ENCODE measurements around the gene AKR1D1. TPM values are rescaled to one million over a fixed set of nuclear protein-coding genes. Genes with fewer than 3 reads are reported as not detected.
A peak's percentile ranks its signal among the peaks of the same experiment; 100 is the strongest.
"Not testable (repeated sequence)": the region's sequence is repeated elsewhere in the genome, so short reads cannot be mapped to it uniquely, and the experiment has no call there.

The AKR1D1 gene
- total and polyA plus RNA-seq, 5 experiments from 2014 or later = not detected

GRCh38 chr7:138075786-138076185 is 473 bp upstream of the AKR1D1 start:
- H3K27me3 Mint-ChIP-seq, POLR2A ChIA-PET, H3K27ac Mint-ChIP-seq, DNase-seq, H3K4me3 Mint-ChIP-seq, ATAC-seq: not testable (repeated sequence)
- peaks cover 0 to 16% (median 0%) of the 10 kb centered on the region in 4 donors for H3K4me1 Mint-ChIP-seq
- peaks cover 0 to 29% (median 14%) of the 10 kb centered on the region in 9 donors for H3K9me3 Mint-ChIP-seq
- H3K36me3 Mint-ChIP-seq = peaks cover 0 to 24% (median 2%) of the 10 kb centered on the region in 3 donors

- Mint-ChIP-seq H3K27me3 (peaks cover 0 to 9% (median 3%) of the 10 kb centered on the region in 5 donors), H3K36me3 (peaks cover 0 to 24% (median 2%) of the 10 kb centered on the region in 3 donors), H3K9me3 (peaks cover 0 to 29% (median 14%) of the 10 kb centered on the region in 9 donors), H3K4me1 (peaks cover 0 to 14% (median 0%) of the 10 kb centered on the region in 4 donors), H3K4me3 (no peak overlapping the region), H3K27ac (no peak overlapping the region)
- POLR2A ChIA-PET = no interaction called here
- DNase-seq (no peak), ATAC-seq (no peak)
Observed at GRCh38 chr7:138077809-138078208, 1.6 kb downstream of the AKR1D1 start.

- Mint-ChIP-seq H3K36me3 (peaks cover 0 to 21% (median under 1%) of the 10 kb centered on the region in 3 donors), H3K4me3 (no peak overlapping the region), H3K27me3 (peaks cover 0 to 9% (median 6%) of the 10 kb centered on the region in 5 donors), H3K9me3 (peaks cover 0 to 26% (median 11%) of the 10 kb centered on the region in 9 donors), H3K4me1 (peaks cover 0 to 14% (median 0%) of the 10 kb centered on the region in 4 donors), H3K27ac (no peak overlapping the region)
- ATAC-seq (no peak), DNase-seq (no peak)
- POLR2A ChIA-PET = no interaction called here
Observed at GRCh38 chr7:138079137-138079536, 2.9 kb downstream of the AKR1D1 start.

- ATAC-seq = no peak
- H3K4me3 Mint-ChIP-seq = no peak overlapping the region
- H3K9me3 Mint-ChIP-seq = peaks cover 0 to 3% (median 0%) of the 10 kb centered on the region in 9 donors
- no peaks in the 10 kb centered on the region for H3K4me1 Mint-ChIP-seq
- no peaks in the 10 kb centered on the region for H3K36me3 Mint-ChIP-seq
- no peak overlapping the region for H3K27ac Mint-ChIP-seq
- POLR2A ChIA-PET = no interaction called here
- no peak for DNase-seq
- H3K27me3 Mint-ChIP-seq = peaks cover 4 to 16% (median 7%) of the 10 kb centered on the region in 5 donors
Observed at GRCh38 chr7:138081868-138082267, 5.6 kb downstream of the AKR1D1 start.

GRCh38 chr7:138083859-138084258 is 7.6 kb downstream of the AKR1D1 start:
- Mint-ChIP-seq H3K36me3 (no peaks in the 10 kb centered on the region), H3K4me1 (no peaks in the 10 kb centered on the region), H3K9me3 (peaks cover 0 to 3% (median 0%) of the 10 kb centered on the region in 9 donors), H3K27ac (no peak overlapping the region), H3K27me3 (peaks cover 4 to 19% (median 7%) of the 10 kb centered on the region in 5 donors), H3K4me3 (no peak overlapping the region)
- DNase-seq = no peak
- ATAC-seq = no peak
- POLR2A ChIA-PET = no interaction called here

GRCh38 chr7:138086563-138087270 is 10.5 kb downstream of the AKR1D1 start:
- DNase-seq (no peak), ATAC-seq (no peak)
- Mint-ChIP-seq H3K27ac (no peak overlapping the region), H3K27me3 (peaks cover 0 to 19% (median 7%) of the 10 kb centered on the region in 5 donors), H3K4me1 (no peaks in the 10 kb centered on the region), H3K4me3 (no peak overlapping the region), H3K9me3 (peaks cover 0 to 4% (median 0%) of the 10 kb centered on the region in 9 donors), H3K36me3 (no peaks in the 10 kb centered on the region)
- POLR2A ChIA-PET = no interaction called here

GRCh38 chr7:138089080-138089901 is 13.0 kb downstream of the AKR1D1 start:
- no peak overlapping the region for H3K4me3 Mint-ChIP-seq
- H3K27ac Mint-ChIP-seq = peak overlapping the region in 1 of 10 donors; percentile 9
- H3K4me1 Mint-ChIP-seq = no peaks in the 10 kb centered on the region
- DNase-seq (no peak), ATAC-seq (no peak)
- POLR2A ChIA-PET = interaction anchor here (0.6 kb wide), 1 partner anchor 90 kb away, joined by 3 read pairs; no protein-coding TSS in a partner anchor
- peaks cover 0 to 19% (median 4%) of the 10 kb centered on the region in 5 donors for H3K27me3 Mint-ChIP-seq
- no peaks in the 10 kb centered on the region for H3K36me3 Mint-ChIP-seq
- peaks cover 0 to 4% (median 0%) of the 10 kb centered on the region in 9 donors for H3K9me3 Mint-ChIP-seq

- Mint-ChIP-seq H3K27ac (no peak overlapping the region), H3K27me3 (peaks cover 0 to 12% (median 3%) of the 10 kb centered on the region in 5 donors), H3K36me3 (no peaks in the 10 kb centered on the region), H3K4me3 (no peak overlapping the region), H3K4me1 (no peaks in the 10 kb centered on the region), H3K9me3 (peaks cover 0 to 2% (median 0%) of the 10 kb centered on the region in 9 donors)
- DNase-seq (no peak), ATAC-seq (no peak)
- POLR2A ChIA-PET = no interaction called here
Observed at GRCh38 chr7:138091032-138091431, 14.8 kb downstream of the AKR1D1 start.

- H3K27me3 Mint-ChIP-seq, H3K27ac Mint-ChIP-seq, H3K4me3 Mint-ChIP-seq, H3K4me1 Mint-ChIP-seq, ATAC-seq, H3K36me3 Mint-ChIP-seq, POLR2A ChIA-PET, H3K9me3 Mint-ChIP-seq, DNase-seq: not testable (repeated sequence)
Observed at GRCh38 chr7:138091840-138092239, 15.6 kb downstream of the AKR1D1 start.

GRCh38 chr7:138092486-138093028 is 16.3 kb downstream of the AKR1D1 start:
- POLR2A ChIA-PET = no interaction called here
- Mint-ChIP-seq H3K27ac (no peak overlapping the region), H3K27me3 (peaks cover 0 to 8% (median 5%) of the 10 kb centered on the region in 5 donors), H3K36me3 (no peaks in the 10 kb centered on the region), H3K4me3 (no peak overlapping the region), H3K9me3 (peaks cover 0 to 2% (median 0%) of the 10 kb centered on the region in 9 donors), H3K4me1 (no peaks in the 10 kb centered on the region)
- no peak for DNase-seq
- ATAC-seq = no peak

- DNase-seq (no peak), ATAC-seq (no peak)
- peaks cover 0 to 12% (median 5%) of the 10 kb centered on the region in 5 donors for H3K27me3 Mint-ChIP-seq
- H3K4me1 Mint-ChIP-seq = no peaks in the 10 kb centered on the region
- POLR2A ChIA-PET = no interaction called here
- no peak overlapping the region for H3K27ac Mint-ChIP-seq
- peaks cover 0 to 2% (median 0%) of the 10 kb centered on the region in 9 donors for H3K9me3 Mint-ChIP-seq
- no peaks in the 10 kb centered on the region for H3K36me3 Mint-ChIP-seq
- no peak overlapping the region for H3K4me3 Mint-ChIP-seq
Observed at GRCh38 chr7:138095972-138096935, 20.0 kb downstream of the AKR1D1 start.
